ENCODE measurements around the gene PAQR9. TPM values are rescaled to one million over a fixed set of nuclear protein-coding genes. Genes with fewer than 3 reads are reported as not detected.

PAQR9 gene
- total and polyA plus RNA-seq, 9 of the 15 experiments (the other 6 are each of a cell fraction or from before 2014, with no cell fraction given): 0.04 to 0.58 (median 0.22) TPM

DNA sequence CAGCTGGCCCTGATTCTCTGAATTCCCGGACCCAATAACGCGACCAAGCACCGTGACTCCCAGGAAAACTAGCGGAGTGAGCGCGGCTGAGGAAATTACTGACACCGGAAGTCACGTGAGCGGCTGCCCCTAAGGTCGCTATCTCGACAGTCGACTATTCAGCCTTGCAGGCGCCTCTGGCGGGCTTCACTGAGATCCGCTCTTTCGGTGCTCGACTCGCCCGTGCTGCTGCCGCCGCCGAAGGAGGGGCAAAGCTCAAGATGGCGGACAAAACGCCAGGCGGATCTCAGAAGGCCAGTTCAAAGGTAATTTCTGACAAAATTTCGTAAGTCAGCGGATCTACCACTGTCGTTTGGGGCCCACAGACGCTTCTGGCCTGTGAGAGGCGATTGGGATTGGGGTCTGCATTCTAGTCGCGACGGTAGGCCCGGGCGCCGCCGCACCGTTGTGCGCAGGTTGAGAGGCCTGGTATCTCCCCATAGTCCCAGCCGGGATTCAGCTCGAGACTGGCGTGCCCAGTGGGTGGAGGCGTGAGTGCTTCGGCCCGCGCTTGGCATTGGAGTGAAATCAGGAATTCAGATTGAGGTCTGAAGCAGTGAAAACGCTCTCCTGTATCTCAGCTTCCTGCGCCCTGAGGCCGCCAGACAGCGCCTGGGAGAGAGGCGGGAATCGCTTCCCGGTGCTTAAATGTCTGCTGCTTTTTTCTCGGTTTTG, 38.1 kb upstream of the PAQR9 start, which contains the start of gene U2SURP (continued):
- TF ChIP-seq NONO (IDR thresholded peaks at IDR 0.05; ENCODE audit: low read depth in 2 of 2, low read length in 1 of 2): peak in 1 of 2 experiments; percentile 72; a peak in 2 of 4 replicates
- TF ChIP-seq ZNF551 (CRISPR knock-in tag; IDR thresholded peaks at IDR 0.05): no peak
- TF ChIP-seq, protein P1, sequence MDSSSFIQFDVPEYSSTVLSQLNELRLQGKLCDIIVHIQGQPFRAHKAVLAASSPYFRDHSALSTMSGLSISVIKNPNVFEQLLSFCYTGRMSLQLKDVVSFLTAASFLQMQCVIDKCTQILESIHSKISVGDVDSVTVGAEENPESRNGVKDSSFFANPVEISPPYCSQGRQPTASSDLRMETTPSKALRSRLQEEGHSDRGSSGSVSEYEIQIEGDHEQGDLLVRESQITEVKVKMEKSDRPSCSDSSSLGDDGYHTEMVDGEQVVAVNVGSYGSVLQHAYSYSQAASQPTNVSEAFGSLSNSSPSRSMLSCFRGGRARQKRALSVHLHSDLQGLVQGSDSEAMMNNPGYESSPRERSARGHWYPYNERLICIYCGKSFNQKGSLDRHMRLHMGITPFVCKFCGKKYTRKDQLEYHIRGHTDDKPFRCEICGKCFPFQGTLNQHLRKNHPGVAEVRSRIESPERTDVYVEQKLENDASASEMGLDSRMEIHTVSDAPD (CRISPR knock-in tag; IDR thresholded peaks at IDR 0.05): no peak
- no peak for TF ChIP-seq KAT8 (IDR thresholded peaks at IDR 0.05; ENCODE audit: low read depth)
- no peak for TF ChIP-seq ZNF3 (CRISPR knock-in tag; IDR thresholded peaks at IDR 0.05)
- TF ChIP-seq CBX3 (IDR thresholded peaks at IDR 0.05; ENCODE audit: borderline replicate concordance in 1 of 2, low read length in 2 of 2): peak in 1 of 2 experiments; percentile 77; a peak in 2 of 3 replicates
- TF ChIP-seq RB1 (IDR thresholded peaks at IDR 0.05; ENCODE audit: low read depth): peak; percentile 99
- no peak for TF ChIP-seq ZNF57 (CRISPR knock-in tag; IDR thresholded peaks at IDR 0.05)
- no peak for TF ChIP-seq HDAC1 (IDR thresholded peaks at IDR 0.05)
- TF ChIP-seq, protein P2, sequence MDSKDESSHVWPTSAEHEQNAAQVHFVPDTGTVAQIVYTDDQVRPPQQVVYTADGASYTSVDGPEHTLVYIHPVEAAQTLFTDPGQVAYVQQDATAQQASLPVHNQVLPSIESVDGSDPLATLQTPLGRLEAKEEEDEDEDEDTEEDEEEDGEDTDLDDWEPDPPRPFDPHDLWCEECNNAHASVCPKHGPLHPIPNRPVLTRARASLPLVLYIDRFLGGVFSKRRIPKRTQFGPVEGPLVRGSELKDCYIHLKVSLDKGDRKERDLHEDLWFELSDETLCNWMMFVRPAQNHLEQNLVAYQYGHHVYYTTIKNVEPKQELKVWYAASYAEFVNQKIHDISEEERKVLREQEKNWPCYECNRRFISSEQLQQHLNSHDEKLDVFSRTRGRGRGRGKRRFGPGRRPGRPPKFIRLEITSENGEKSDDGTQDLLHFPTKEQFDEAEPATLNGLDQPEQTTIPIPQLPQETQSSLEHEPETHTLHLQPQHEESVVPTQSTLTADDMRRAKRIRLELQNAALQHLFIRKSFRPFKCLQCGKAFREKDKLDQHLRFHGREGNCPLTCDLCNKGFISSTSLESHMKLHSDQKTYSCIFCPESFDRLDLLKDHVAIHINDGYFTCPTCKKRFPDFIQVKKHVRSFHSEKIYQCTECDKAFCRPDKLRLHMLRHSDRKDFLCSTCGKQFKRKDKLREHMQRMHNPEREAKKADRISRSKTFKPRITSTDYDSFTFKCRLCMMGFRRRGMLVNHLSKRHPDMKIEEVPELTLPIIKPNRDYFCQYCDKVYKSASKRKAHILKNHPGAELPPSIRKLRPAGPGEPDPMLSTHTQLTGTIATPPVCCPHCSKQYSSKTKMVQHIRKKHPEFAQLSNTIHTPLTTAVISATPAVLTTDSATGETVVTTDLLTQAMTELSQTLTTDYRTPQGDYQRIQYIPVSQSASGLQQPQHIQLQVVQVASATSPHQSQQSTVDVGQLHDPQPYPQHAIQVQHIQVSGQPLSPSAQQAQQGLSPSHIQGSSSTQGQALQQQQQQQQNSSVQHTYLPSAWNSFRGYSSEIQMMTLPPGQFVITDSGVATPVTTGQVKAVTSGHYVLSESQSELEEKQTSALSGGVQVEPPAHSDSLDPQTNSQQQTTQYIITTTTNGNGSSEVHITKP (IDR thresholded peaks at IDR 0.05; ENCODE audit: partially characterized antibody): no peak
- TF ChIP-seq ZNF174 (CRISPR knock-in tag; IDR thresholded peaks at IDR 0.05): no peak
- no peak for TF ChIP-seq KHSRP (IDR thresholded peaks at IDR 0.05)
- TF ChIP-seq ATF4 (CRISPR knock-in tag; IDR thresholded peaks at IDR 0.05): no peak
- TF ChIP-seq, protein P3, sequence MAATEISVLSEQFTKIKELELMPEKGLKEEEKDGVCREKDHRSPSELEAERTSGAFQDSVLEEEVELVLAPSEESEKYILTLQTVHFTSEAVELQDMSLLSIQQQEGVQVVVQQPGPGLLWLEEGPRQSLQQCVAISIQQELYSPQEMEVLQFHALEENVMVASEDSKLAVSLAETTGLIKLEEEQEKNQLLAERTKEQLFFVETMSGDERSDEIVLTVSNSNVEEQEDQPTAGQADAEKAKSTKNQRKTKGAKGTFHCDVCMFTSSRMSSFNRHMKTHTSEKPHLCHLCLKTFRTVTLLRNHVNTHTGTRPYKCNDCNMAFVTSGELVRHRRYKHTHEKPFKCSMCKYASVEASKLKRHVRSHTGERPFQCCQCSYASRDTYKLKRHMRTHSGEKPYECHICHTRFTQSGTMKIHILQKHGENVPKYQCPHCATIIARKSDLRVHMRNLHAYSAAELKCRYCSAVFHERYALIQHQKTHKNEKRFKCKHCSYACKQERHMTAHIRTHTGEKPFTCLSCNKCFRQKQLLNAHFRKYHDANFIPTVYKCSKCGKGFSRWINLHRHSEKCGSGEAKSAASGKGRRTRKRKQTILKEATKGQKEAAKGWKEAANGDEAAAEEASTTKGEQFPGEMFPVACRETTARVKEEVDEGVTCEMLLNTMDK (IDR thresholded peaks at IDR 0.05; ENCODE audit: borderline replicate concordance, insufficient read depth, low read depth, low read length, poor library complexity, severe bottlenecking): peak; percentile 25
- TF ChIP-seq, protein P4, sequence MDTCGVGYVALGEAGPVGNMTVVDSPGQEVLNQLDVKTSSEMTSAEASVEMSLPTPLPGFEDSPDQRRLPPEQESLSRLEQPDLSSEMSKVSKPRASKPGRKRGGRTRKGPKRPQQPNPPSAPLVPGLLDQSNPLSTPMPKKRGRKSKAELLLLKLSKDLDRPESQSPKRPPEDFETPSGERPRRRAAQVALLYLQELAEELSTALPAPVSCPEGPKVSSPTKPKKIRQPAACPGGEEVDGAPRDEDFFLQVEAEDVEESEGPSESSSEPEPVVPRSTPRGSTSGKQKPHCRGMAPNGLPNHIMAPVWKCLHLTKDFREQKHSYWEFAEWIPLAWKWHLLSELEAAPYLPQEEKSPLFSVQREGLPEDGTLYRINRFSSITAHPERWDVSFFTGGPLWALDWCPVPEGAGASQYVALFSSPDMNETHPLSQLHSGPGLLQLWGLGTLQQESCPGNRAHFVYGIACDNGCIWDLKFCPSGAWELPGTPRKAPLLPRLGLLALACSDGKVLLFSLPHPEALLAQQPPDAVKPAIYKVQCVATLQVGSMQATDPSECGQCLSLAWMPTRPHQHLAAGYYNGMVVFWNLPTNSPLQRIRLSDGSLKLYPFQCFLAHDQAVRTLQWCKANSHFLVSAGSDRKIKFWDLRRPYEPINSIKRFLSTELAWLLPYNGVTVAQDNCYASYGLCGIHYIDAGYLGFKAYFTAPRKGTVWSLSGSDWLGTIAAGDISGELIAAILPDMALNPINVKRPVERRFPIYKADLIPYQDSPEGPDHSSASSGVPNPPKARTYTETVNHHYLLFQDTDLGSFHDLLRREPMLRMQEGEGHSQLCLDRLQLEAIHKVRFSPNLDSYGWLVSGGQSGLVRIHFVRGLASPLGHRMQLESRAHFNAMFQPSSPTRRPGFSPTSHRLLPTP (IDR thresholded peaks at IDR 0.05; ENCODE audit: borderline replicate concordance, extremely low read depth, insufficient read length): no peak

Measured in K562 (cell line).